HG02852 (cell line): ENCODE measurements around the gene TNS3.

Experiments used
- ATAC-seq: cut with Tn5 transposase; IDR thresholded peaks from one replicate; pipeline ENCODE4 v1.9.1; 2021; ENCODE audit warnings: mild to moderate bottlenecking, moderate library complexity; ENCODE audit not compliant: unreplicated experiment

The TNS3 gene

DNA sequence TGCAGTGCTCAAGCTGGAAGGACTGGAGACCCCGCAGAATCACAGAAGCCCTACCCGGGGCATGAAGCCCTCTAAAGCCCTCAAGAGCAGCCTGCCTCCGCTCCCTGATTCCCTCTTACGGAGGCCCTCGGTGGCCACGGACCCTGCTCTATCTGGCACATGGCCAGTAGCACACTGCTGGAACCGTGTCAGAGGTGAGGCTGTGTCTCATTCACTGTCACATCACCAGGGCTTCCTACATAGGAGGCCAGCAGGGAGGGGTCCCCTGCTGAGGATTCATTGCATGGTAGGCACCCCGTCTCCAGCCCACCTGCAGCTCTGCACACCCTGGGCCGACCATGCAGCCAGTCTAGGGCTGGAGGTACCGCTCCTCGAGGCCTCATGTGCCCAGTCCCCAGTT lies 259.2 kb downstream of the TNS3 start:
- ATAC-seq = no peak

DNA sequence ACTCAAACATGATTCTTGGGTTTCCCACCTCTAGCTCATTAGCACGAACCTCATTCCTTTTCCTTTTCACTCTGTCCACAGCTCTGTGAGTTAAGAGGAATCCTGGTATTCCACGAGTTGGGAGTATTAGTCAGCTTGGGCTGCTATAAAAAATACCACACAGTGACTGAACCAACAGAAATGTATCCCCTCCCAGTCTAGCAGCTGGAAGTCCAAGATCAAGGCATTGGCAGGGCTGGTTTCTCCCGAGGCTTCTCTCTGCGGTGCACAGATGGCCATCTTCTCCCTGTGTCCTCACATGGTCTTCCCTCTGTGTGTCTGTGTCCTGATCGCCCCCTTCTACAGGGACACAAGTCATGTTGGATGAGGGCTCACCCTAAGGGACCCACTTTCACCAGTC lies 261.6 kb downstream of the TNS3 start:
- ATAC-seq = no peak

DNA sequence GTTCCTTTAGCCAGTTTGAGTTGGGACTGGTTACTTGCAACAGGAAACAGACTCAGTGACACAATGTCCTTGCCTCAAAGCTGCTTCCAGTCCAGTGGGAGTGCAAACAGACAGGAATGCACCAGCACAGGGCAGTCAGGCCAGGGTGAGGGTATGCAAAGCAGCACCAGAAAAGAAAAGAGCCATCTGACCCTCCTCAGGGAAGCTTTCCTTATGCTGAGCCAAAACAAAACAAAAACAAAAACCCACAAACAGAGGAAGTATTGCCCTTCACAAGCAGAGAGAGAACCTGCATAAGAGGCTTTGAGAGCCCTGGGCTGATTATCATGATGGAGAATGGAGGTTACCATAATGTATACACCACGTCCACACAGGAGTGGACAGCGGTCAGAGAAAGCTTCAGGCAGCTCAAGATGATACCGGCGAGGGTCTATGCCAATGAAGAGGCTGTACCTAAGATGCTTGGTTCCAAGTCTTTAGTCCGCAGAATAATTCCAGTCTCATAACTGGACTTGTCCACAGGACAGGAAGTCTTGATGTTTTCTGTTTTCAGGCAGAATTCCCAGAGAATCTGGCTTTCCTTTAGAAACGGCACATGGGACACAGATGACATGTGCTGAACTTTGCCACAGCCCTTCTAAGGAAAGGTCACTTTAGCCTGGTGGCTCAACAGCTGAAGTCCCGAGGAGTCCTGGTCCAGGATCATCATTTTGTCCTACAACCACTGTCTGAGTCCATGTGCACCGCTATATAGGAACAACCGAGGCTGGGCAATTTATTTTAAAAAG lies 263.3 kb downstream of the TNS3 start:
- peak; percentile 67 for ATAC-seq

GRCh38 chr7:47317487-47317886 lies 264.4 kb downstream of the TNS3 start:
- ATAC-seq = no peak

GRCh38 chr7:47314728-47315607 lies 266.9 kb downstream of the TNS3 start:
- no peak for ATAC-seq

DNA sequence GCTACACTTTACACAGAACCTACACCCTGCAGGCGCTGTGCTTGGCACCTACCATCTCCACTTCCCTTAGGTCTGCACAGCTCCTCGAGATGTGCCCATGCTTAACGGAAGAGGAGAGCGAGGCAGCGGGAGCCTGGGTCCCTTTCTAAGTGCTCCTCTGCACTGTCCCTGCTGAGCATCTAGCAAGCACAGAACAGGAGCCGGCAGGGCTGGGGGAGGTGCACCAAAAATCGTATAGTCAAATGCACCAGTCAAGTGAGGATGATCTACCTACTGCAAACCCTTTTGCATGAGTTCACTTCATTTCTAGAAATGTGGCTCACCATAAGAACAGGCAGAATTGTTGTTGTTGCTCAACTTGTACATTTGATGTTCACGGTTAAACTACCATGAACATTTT lies 267.7 kb downstream of the TNS3 start:
- ATAC-seq = no peak

DNA sequence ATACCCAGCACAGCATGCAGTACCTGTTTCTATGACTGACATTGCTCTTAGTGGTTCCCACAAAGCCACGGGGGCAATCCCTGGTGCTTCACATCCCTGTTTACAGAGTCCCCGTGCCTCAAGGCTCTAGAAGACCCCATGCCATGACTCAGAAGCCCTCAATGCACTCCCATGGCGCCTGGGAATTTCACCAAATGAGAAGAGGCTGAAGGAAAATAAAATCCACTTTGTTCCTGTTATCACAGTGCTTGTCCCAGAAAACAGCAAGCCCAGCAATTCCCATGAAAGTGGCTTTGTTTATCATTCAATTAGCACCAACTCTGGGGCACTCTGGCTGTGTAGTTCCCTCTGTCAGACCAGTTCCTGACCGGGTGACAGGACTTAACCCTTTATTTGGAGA lies 268.3 kb downstream of the TNS3 start:
- no peak for ATAC-seq

DNA sequence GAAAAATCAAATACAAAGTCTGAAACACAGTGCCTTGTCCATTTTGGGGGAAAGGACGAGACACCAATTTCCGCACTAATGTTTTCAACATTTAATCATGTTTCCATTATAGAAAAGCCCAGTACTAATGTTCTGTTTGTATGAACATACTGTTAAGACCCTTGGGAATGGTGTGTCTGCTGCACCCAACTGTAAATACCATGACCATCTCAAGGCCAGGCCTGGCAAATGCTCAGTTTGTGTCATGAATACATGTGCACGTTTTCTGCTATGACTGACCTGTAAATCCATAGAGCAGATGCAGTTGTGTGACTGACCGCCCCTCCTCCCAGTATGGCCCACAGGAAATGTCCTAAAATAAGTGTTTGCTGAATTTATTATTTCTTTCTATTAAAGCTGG lies 270.0 kb downstream of the TNS3 start:
- ATAC-seq = no peak

GRCh38 chr7:47310020-47310419 lies 271.9 kb downstream of the TNS3 start:
- ATAC-seq = no peak

GRCh38 chr7:47308808-47309207 lies 273.1 kb downstream of the TNS3 start:
- ATAC-seq = no peak

DNA sequence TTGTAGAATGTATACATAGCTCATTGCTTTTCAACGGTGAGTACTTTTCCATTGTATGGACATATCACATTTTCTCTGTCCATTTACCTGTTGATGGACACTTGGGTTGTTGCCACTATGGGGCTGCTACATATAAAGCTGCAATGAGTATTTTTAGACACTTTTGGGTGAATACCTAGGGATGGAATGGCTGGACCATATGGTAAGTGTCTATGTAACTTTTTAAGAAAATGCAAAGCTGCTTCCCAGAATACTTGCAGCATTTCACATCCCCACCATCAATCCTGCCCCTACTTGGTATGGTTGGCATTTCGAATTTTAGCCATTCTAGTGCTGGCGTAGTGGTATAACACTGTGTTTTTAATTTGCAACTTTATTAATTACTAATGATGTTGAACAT lies 274.6 kb downstream of the TNS3 start:
- ATAC-seq = no peak

DNA sequence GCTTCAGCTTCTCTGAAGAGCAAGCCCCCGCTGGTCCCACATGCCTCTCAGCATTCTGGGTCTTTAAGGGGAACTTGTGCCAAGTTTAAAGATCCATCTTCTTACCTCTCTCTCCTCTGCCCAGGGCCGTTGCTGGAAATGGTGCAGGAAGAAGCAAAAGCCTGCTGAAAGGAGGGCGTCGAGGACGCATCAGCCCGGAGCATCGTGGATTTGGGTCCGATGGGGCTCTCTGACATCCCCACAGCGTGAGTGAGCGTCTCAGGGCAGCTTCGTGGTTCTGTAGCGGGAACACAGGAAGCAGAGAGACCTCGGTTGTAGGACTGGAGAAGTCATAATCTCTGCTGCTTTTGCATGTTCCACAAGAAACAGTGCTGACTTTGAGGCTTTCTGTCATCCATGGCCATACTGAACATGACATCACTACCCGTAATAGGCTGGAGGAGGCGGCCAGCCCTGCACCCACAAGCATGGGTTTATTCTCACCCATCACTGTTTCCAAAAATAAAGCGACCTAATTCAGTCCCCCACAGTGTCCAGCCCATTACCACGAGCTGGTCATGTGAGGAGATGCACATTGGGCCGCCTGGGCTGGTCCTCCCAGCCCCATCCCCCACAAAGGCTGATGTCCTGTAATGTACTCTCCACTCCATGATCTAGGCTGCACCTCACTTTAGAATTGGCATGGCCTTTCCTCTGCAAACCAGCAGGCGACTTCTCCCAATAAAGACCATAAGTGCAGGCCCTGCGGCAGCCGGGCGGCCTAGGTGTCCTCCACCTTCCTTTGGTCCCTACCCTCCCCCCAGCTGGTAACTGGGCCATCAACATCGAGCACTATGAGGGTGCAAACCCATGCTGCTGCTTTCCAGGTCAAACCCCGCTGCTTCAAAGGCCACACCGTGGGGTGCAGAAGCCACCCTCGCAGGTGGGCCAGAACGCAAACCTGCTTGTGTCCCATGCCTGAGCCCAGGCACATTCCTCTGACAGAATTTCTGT lies 276.9 kb downstream of the TNS3 start:
- ATAC-seq = no peak

DNA sequence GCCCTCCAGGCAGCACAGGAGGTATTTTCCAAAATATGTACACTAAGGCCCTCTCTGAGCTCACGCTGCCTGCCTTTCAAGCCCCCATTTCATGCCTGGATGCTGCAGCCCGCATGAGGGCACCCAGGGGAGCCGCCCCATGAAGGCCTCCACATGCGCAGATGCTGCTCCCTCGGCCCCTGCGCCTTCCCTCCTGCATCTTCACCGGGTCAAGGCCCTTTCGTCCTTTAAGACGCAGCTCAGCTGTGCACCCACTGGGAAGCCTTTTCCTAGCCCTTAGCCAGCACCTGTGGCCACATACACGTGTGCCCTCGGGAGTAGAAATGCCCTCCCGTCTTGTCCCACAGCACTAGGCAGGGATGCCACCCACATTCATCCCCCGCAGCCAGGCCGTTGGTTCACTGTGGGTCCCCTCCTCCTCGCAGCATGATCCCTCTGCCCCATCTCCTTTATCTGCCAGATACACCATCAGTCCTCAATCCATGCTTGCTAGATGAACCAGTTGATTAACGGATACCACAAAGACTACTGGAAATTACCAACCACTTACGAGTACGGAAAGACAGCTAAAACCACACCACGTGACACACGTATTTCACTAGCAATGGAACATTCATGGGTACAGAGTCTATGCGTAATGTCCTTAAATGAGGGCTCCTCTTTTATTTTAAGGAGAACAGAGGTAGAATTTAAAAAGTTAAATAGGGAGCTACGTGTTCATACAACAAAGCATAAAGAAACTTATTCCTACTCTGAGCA lies 278.0 kb downstream of the TNS3 start:
- no peak for ATAC-seq

GRCh38 chr7:47303014-47303694 lies 278.8 kb downstream of the TNS3 start:
- no peak for ATAC-seq

GRCh38 chr7:47302560-47302959 lies 279.4 kb downstream of the TNS3 start:
- ATAC-seq = no peak

DNA sequence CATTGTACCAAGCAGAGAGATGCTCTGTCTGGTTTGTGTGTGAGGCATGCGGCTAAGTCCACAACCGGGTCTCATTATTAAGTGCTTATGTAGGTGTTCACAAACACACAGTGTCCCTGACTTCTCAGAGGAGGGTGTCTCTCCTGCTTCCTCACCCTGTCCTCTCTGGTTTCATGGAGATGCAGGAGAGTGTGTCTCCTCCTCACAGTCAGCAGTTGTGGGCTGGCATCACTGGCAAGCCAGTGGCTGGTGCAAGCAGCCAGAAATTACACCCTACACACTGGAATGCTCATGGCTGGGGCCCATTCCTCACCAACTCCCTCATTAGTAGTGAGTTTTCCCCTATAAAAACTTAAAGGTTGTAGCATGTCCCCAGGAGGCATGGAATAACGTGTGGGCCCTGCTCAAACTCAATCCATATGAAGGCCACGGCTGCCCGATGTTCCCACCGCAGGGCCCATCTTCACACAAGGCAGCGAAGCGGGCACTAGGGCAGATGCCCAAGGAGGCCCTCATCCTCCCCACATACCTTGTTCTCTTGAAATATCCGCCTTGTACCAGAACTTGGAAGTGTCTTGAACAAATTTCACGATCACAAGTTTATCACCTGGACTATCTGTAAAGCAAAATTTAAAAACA lies 280.1 kb downstream of the TNS3 start:
- no peak for ATAC-seq

DNA sequence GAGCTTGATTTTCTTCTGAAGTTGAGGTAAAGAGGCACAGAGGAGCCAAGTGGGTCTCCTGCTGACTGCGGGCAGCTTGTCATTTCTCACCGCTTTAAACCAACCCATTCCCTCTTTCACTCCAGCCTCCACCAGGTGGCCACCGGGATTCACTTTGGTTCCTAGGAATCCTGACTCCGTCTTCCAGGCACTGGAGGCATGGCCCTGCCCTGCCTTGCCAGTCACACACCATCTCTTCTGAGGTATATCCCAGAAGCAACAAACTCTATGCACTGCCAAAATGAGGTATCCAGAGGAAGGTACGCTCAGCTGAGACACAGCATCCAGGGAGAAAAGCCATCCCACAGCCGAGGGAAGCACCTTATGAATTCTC lies 280.8 kb downstream of the TNS3 start:
- ATAC-seq = no peak

DNA sequence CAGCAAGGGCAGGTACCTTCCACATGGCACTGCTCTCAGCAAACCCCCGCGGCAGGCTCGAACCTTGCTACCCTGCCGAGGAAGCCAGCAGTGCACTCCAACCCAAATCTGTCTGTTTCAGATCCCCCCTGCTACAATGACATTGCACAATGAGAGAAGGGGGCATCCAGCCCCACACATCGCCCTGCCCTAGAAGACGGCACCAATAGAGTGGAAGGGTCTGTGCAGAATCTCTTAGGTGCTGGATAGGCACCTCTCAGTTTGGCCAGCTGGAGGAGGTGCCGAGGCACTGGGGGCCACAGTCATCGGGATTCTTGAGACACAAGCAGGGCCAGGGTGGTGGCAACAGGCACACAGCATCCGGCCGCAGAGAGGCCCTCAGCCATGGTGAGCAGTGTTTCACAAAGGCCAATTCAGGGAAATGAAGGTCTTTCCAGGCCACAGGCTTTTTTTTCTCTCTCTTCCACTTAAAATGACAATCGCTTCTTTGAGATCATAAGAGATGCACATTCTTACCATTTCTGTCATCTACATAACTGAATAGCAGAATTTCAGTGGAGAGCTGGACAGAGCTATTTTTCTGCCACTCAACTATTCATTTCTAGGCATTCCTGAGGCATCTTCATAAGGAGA lies 281.3 kb downstream of the TNS3 start:
- no peak for ATAC-seq

DNA sequence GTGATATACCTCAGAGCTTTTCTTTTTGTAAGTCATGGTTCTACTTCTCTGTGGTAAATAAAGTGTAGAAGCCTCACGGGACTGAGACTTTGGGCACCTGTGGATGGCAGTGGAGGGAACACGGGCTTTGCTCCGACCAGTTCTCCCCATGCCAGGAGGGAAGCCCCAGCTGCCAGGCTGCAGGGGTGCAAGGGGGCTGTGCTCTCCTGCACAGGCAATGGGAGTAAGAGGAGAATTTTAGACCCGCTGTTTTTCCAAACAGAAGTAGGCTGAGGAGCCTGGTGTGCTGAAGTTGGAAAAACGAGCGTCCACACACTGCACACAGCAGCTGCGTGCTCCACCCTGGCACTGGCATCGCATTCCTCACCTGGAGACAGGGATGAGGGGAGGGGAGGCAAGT lies 282.4 kb downstream of the TNS3 start:
- ATAC-seq = no peak
